HepG2 (cell line): ENCODE results near the gene G6PD. TPM values are rescaled to one million over a fixed set of nuclear protein-coding genes. Genes with fewer than 3 reads are reported as not detected.

Experiments
- AKAP8 ChIP-seq: sonication (generic); formaldehyde crosslinking; IDR thresholded peaks from 2 replicates; pipeline ENCODE4 v1.5.1; 2020; ENCODE audit warnings: mild to moderate bottlenecking, missing genetic modification reagents
- ETV5 ChIP-seq: IDR thresholded peaks from 2 replicates; pipeline ENCODE4 v1.6.1; 2018; ENCODE audit warnings: missing biosample characterization, missing genetic modification reagents, inconsistent platforms, borderline replicate concordance
- HMGXB4 ChIP-seq, 2 experiments: sonication (generic) in 1 of 2; formaldehyde crosslinking in 1 of 2; IDR thresholded peaks; 2 replicates each; pipeline versions ENCODE4 v1.4.0 to v1.6.1; 2018 to 2020; ENCODE audit warnings: missing genetic modification reagents in 2 of 2, borderline replicate concordance in 1 of 2, low read depth in 1 of 2, mild to moderate bottlenecking in 1 of 2, missing biosample characterization in 1 of 2
- HNRNPLL ChIP-seq: fragments of 200-400 bp; formaldehyde crosslinking; IDR thresholded peaks from 2 replicates; pipeline ENCODE4 v1.6.1; 2017; ENCODE audit warnings: mild to moderate bottlenecking, low read depth, low read length; ENCODE audit not compliant: poor library complexity, severe bottlenecking
- MYC ChIP-seq: sonication (generic); formaldehyde crosslinking; IDR thresholded peaks from 2 replicates; pipeline ENCODE4 v1.9.0; 2021; ENCODE audit warnings: missing genetic modification reagents, borderline replicate concordance
- SAFB2 ChIP-seq: sonication (generic); formaldehyde crosslinking; IDR thresholded peaks from 2 replicates; pipeline ENCODE4 v1.5.1; 2020; ENCODE audit warnings: missing genetic modification reagents, low read depth, mild to moderate bottlenecking, borderline replicate concordance
- SALL1 ChIP-seq: sonication (generic); formaldehyde crosslinking; IDR thresholded peaks from 2 replicates; pipeline ENCODE4 v1.8.0; 2022; ENCODE audit warnings: mild to moderate bottlenecking, missing genetic modification reagents
- TCF7 ChIP-seq: sonication (generic); IDR thresholded peaks from 2 replicates; pipeline ENCODE4 v1.6.1; 2016; ENCODE audit warnings: antibody characterized with exemption, low read depth
- TMF1 ChIP-seq: sonication (generic); formaldehyde crosslinking; IDR thresholded peaks from 2 replicates; pipeline ENCODE4 v1.8.1; 2022; ENCODE audit warnings: low read depth, missing genetic modification reagents
- ZKSCAN8 ChIP-seq: IDR thresholded peaks from 2 replicates; pipeline ENCODE4 v1.6.1; 2016; ENCODE audit warnings: borderline replicate concordance, missing genetic modification reagents, missing compliant biosample characterization
- ZNF101 ChIP-seq: sonication (generic); formaldehyde crosslinking; IDR thresholded peaks from 2 replicates; pipeline ENCODE4 v1.4.0; 2020; ENCODE audit warnings: mild to moderate bottlenecking, low read depth, missing genetic modification reagents, borderline replicate concordance
- ZNF234 ChIP-seq: sonication (generic); formaldehyde crosslinking; conservative IDR thresholded peaks from 2 replicates; pipeline ENCODE4 v1.5.1; 2020; ENCODE audit warnings: mild to moderate bottlenecking, missing genetic modification reagents
- ZNF564 ChIP-seq: sonication (generic); formaldehyde crosslinking; IDR thresholded peaks from 2 replicates; pipeline ENCODE4 v1.8.1; 2023; ENCODE audit warnings: mild to moderate bottlenecking, missing genetic modification reagents
- ZNF589 ChIP-seq: sonication (generic); formaldehyde crosslinking; conservative IDR thresholded peaks from 2 replicates; pipeline ENCODE4 v1.8.0; 2022; ENCODE audit warnings: mild to moderate bottlenecking, moderate library complexity, missing genetic modification reagents
- ZNF670 ChIP-seq: sonication (generic); formaldehyde crosslinking; IDR thresholded peaks from 2 replicates; pipeline ENCODE4 v1.8.0; 2022; ENCODE audit warnings: mild to moderate bottlenecking, missing genetic modification reagents, borderline replicate concordance
- ZNF891 ChIP-seq: sonication (generic); formaldehyde crosslinking; IDR thresholded peaks from 2 replicates; pipeline ENCODE4 v1.5.0; 2020; ENCODE audit warnings: mild to moderate bottlenecking, missing genetic modification reagents
- polyA plus RNA-seq, 8 experiments: library from polyadenylated mRNA; depleted of rRNA in 3 of 8; stranded (reverse) in 7 of 8; unstranded in 1 of 8; fragments of >200 nt; fragmentation: Illumina TruSeq in 4 of 8; extraction: Trizol in 4 of 8; gene quantifications; 2 replicates each; pipeline versions ENCODE4 v1.2.1 to v1.2.3, GENCODE V29; 2011 to 2016; ENCODE audit warnings: low read depth in 4 of 8, missing spikeins in 1 of 8, mixed read lengths in 1 of 8; ENCODE audit not compliant: insufficient read depth in 1 of 8
- total RNA-seq, 5 experiments: library from RNA; depleted of rRNA; stranded (reverse); fragments of >200 nt; fragmentation: Illumina TruSeq; extraction: Trizol; gene quantifications; 2 replicates each; pipeline ENCODE4 v1.2.3, GENCODE V29; 2016; ENCODE audit warnings: low read depth in 1 of 5
- TF ChIP-seq, protein P1 (sequence below), 2 experiments: sonication (generic) in 1 of 2; formaldehyde crosslinking in 1 of 2; IDR thresholded peaks; 2 replicates each; pipeline versions ENCODE4 v1.4.0 to v1.6.1; 2016 to 2020; ENCODE audit warnings: borderline replicate concordance in 1 of 2, low read depth in 1 of 2, mild to moderate bottlenecking in 1 of 2, missing genetic modification reagents in 1 of 2
- TF ChIP-seq, protein P2 (sequence below): sonication (generic); formaldehyde crosslinking; IDR thresholded peaks from 2 replicates; pipeline ENCODE4 v1.5.0; 2020; ENCODE audit warnings: mild to moderate bottlenecking, missing genetic modification reagents

G6PD gene
- total and polyA plus RNA-seq, 2 of the 13 experiments (the other 11 are each of a cell fraction or from before 2014, with no cell fraction given) = 18.8 to 28.8 TPM

DNA sequence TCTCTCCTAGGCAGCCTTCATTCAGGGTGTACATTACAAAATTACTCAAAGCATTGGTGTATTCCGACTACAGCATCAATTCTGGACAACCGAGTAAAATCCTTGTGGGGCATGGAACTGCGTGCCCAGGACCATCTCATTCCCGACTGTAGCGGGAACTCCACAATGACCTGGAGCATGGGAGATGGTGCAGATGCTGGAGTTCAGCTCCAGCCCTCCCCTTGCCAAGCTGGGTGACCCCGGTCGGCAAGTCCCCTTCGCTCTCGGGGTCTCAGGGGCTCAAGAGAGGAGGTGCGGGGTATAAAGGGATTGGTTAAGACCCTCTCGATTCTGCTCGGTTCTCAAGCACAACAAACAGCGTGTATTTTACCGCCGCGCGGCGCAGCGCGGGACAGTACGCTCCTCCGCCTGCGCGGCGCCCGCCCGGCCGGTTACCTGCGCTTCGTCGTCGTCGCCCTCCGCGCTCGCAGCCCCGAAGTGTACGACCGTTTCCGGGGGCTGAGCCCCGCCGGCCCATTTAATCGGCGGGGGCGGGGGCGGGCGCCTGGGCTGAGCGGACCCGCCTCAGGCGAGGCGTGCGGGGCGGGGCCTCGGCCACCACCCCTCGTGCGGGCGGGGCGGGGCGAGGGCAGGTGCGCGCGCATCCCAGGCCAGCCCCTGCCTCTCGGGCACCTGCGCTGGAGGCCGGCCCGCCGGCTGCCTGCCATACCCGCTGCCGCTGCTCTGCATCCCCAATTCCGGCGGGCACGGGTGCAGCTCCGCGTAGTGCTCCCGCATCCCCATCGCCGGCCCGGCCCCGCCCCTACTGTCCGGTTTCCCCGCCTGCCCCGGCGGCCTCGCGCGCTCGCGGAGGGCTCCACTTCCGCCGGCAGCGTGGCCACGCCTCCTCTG lies at the start of gene G6PD (continued):
- TF ChIP-seq, protein P1, sequence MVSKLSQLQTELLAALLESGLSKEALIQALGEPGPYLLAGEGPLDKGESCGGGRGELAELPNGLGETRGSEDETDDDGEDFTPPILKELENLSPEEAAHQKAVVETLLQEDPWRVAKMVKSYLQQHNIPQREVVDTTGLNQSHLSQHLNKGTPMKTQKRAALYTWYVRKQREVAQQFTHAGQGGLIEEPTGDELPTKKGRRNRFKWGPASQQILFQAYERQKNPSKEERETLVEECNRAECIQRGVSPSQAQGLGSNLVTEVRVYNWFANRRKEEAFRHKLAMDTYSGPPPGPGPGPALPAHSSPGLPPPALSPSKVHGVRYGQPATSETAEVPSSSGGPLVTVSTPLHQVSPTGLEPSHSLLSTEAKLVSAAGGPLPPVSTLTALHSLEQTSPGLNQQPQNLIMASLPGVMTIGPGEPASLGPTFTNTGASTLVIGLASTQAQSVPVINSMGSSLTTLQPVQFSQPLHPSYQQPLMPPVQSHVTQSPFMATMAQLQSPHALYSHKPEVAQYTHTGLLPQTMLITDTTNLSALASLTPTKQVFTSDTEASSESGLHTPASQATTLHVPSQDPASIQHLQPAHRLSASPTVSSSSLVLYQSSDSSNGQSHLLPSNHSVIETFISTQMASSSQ (IDR thresholded peaks at IDR 0.05; ENCODE audit: low read depth) = no peak
- TF ChIP-seq, protein P1 (CRISPR knock-in tag; IDR thresholded peaks at IDR 0.05; ENCODE audit: borderline replicate concordance) = no peak
- TF ChIP-seq ZKSCAN8 (no peak), ZNF670 (CRISPR knock-in tag) (no peak), ZNF564 (CRISPR knock-in tag) (0 out of 2 replicates have a peak, but pooled peaks have one; percentile 36), TMF1 (no peak), ZNF234 (CRISPR knock-in tag) (no peak), SALL1 (CRISPR knock-in tag) (peak; percentile 37), ZNF891 (CRISPR knock-in tag) (no peak), SAFB2 (CRISPR knock-in tag) (peak; percentile 95), ETV5 (CRISPR knock-in tag) (peak; percentile 55; the same call in 1 of the 2 replicates), MYC (peak; percentile 60; the same call in 1 of the 2 replicates), AKAP8 (CRISPR knock-in tag) (peak; percentile 99), TCF7 (no peak), ZNF589 (CRISPR knock-in tag) (peak; percentile 53; the same call in 1 of the 2 replicates), ZNF101 (CRISPR knock-in tag) (no peak), HMGXB4 (CRISPR knock-in tag; IDR thresholded peaks at IDR 0.05; ENCODE audit: borderline replicate concordance in 1 of 2, low read depth in 1 of 2) (0 out of 4 replicates have a peak, but pooled peaks of 1 of the 2 experiments have one; percentile 47), HNRNPLL (peak; percentile 74)
- TF ChIP-seq, protein P2, sequence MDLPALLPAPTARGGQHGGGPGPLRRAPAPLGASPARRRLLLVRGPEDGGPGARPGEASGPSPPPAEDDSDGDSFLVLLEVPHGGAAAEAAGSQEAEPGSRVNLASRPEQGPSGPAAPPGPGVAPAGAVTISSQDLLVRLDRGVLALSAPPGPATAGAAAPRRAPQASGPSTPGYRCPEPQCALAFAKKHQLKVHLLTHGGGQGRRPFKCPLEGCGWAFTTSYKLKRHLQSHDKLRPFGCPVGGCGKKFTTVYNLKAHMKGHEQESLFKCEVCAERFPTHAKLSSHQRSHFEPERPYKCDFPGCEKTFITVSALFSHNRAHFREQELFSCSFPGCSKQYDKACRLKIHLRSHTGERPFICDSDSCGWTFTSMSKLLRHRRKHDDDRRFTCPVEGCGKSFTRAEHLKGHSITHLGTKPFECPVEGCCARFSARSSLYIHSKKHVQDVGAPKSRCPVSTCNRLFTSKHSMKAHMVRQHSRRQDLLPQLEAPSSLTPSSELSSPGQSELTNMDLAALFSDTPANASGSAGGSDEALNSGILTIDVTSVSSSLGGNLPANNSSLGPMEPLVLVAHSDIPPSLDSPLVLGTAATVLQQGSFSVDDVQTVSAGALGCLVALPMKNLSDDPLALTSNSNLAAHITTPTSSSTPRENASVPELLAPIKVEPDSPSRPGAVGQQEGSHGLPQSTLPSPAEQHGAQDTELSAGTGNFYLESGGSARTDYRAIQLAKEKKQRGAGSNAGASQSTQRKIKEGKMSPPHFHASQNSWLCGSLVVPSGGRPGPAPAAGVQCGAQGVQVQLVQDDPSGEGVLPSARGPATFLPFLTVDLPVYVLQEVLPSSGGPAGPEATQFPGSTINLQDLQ (CRISPR knock-in tag) = peak; percentile 27; the same call in 1 of the 2 replicates
